Measurements from ENCODE around the gene ZBTB38.

DNA sequence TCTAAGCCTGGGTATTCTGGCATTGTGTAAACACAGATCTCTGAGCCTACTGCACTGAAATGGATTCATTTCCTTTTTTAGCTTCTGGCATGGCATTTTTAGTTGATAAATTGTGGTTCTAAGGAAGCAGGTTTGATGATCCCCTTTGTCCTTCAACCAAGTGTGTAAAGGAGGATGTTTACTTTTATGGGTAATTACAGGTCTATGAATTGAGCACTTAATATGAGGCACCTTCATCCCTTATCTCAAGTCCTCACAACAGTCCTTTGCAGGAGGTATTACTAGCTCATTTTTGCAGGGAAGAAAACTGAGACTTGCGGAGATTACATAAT lies 30.8 kb upstream of the ZBTB38 start:
- TF ChIP-seq, protein P1, sequence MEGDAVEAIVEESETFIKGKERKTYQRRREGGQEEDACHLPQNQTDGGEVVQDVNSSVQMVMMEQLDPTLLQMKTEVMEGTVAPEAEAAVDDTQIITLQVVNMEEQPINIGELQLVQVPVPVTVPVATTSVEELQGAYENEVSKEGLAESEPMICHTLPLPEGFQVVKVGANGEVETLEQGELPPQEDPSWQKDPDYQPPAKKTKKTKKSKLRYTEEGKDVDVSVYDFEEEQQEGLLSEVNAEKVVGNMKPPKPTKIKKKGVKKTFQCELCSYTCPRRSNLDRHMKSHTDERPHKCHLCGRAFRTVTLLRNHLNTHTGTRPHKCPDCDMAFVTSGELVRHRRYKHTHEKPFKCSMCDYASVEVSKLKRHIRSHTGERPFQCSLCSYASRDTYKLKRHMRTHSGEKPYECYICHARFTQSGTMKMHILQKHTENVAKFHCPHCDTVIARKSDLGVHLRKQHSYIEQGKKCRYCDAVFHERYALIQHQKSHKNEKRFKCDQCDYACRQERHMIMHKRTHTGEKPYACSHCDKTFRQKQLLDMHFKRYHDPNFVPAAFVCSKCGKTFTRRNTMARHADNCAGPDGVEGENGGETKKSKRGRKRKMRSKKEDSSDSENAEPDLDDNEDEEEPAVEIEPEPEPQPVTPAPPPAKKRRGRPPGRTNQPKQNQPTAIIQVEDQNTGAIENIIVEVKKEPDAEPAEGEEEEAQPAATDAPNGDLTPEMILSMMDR (IDR thresholded peaks at IDR 0.05): no peak
- TF ChIP-seq EZH2 (IDR thresholded peaks at IDR 0.05): no peak
- no peak for TF ChIP-seq EZH2phosphoT487 (IDR thresholded peaks at IDR 0.05)
